ENCODE measurements around the gene WARS2. TPM values are rescaled to one million over a fixed set of nuclear protein-coding genes. Genes with fewer than 3 reads are reported as not detected.
"Not testable (repeated sequence)": the region's sequence is repeated elsewhere in the genome, so short reads cannot be mapped to it uniquely, and the experiment has no call there.

Gene WARS2
- total RNA-seq, 6 experiments from 2014 or later: 4.3 to 8.7 (median 6.2) TPM

- Histone ChIP-seq H3K27ac (no peak overlapping the region), H3K4me3 (no peak overlapping the region), H3K36me3 (no peaks in the 10 kb centered on the region), H3K27me3 (no peaks in the 10 kb centered on the region), H3K9me3 (no peaks in the 10 kb centered on the region), H3K4me1 (no peaks in the 10 kb centered on the region)
- ATAC-seq (no peak), DNase-seq (no peak)
- 85% methylated on average over 3 of the region's 3 CpGs for WGBS (ENCODE audit: insufficient coverage, low coverage, low lambda C conversion rate, missing lambda C conversion rate)
- intact Hi-C loops (cut with DNase I): no loop called here
- no peak for TF ChIP-seq POLR2A (IDR thresholded peaks at IDR 0.05)
- no peak for TF ChIP-seq CTCF (IDR thresholded peaks at IDR 0.05)
These were observed 40.8 kb upstream of the WARS2 start for GRCh38 chr1:119181218-119181617.

GRCh38 chr1:119179051-119179450, 38.6 kb upstream of the WARS2 start:
- TF ChIP-seq POLR2A (IDR thresholded peaks at IDR 0.05) (no peak), CTCF (IDR thresholded peaks at IDR 0.05) (no peak)
- Histone ChIP-seq H3K4me1 (no peaks in the 10 kb centered on the region), H3K27me3 (no peaks in the 10 kb centered on the region), H3K9me3 (no peaks in the 10 kb centered on the region), H3K4me3 (no peak overlapping the region), H3K36me3 (no peaks in the 10 kb centered on the region), H3K27ac (no peak overlapping the region)
- ATAC-seq: no peak
- intact Hi-C loops (cut with DNase I): no loop called here
- no peak for DNase-seq
- WGBS (ENCODE audit: insufficient coverage, low coverage, low lambda C conversion rate, missing lambda C conversion rate): no CpG with 5 or more reads among the region's 22 CpGs

- H3K4me3 ChIP-seq; H3K4me1 ChIP-seq; H3K27ac ChIP-seq; ATAC-seq; H3K36me3 ChIP-seq; intact Hi-C loops (cut with DNase I); H3K27me3 ChIP-seq; H3K9me3 ChIP-seq; DNase-seq: not testable (repeated sequence)
- WGBS (ENCODE audit: insufficient coverage, low coverage, low lambda C conversion rate, missing lambda C conversion rate): 94% methylated on average over 3 of the region's 10 CpGs
These were observed 32.5 kb upstream of the WARS2 start for GRCh38 chr1:119172927-119173326.

GRCh38 chr1:119171381-119172010, 31.0 kb upstream of the WARS2 start:
- H3K27ac ChIP-seq; intact Hi-C loops (cut with DNase I); H3K9me3 ChIP-seq; DNase-seq; H3K4me3 ChIP-seq; H3K36me3 ChIP-seq; ATAC-seq; H3K27me3 ChIP-seq; H3K4me1 ChIP-seq: not testable (repeated sequence)
- WGBS (ENCODE audit: insufficient coverage, low coverage, low lambda C conversion rate, missing lambda C conversion rate): no CpG with 5 or more reads among the region's 34 CpGs

GRCh38 chr1:119163396-119163795, 22.9 kb upstream of the WARS2 start:
- Histone ChIP-seq H3K4me3 (no peak overlapping the region), H3K36me3 (peaks cover 0 to 14% (median 0%) of the 10 kb centered on the region in 4 donors), H3K27me3 (no peaks in the 10 kb centered on the region), H3K4me1 (no peaks in the 10 kb centered on the region), H3K27ac (no peak overlapping the region), H3K9me3 (no peaks in the 10 kb centered on the region)
- ATAC-seq (no peak), DNase-seq (no peak)
- 84% methylated on average over 2 of the region's 2 CpGs for WGBS (ENCODE audit: insufficient coverage, low coverage, low lambda C conversion rate, missing lambda C conversion rate)
- intact Hi-C loops (cut with DNase I): no loop called here
- TF ChIP-seq CTCF (IDR thresholded peaks at IDR 0.05) (no peak), POLR2A (IDR thresholded peaks at IDR 0.05) (no peak)

All from right lobe of liver (tissue), 6 donors.